Activated CD4-positive, alpha-beta T cell treated with anti-CD3 and anti-CD28 coated beads for 36 hours (primary cell): ENCODE results near the gene GRHL3. TPM values are rescaled to one million over a fixed set of nuclear protein-coding genes. Genes with fewer than 3 reads are reported as not detected.

Experiments
- ATAC-seq: fragments of 200-7000 bp; cut with Tn5 transposase; one replicate; pipeline ENCODE4 v1.10.0; 2021; ENCODE audit warnings: mild to moderate bottlenecking, moderate library complexity
- CTCF ChIA-PET: fragments of 350-600 bp; sonication (Branson Sonifier 250); formaldehyde crosslinking; loops from one replicate; lab custom pipeline; 2021; ENCODE audit warnings: antibody characterized with exemption; lab: Charles Lee
- POLR2A ChIA-PET: fragments of 350-600 bp; sonication (Branson Sonifier 250); formaldehyde crosslinking; loops from one replicate; lab custom pipeline; 2021; ENCODE audit warnings: antibody characterized with exemption, inconsistent platforms; lab: Charles Lee
- DNase-seq: peaks from one replicate; pipeline ENCODE4 v3.0.0-alpha.2; 2020
- H3K27ac Mint-ChIP-seq: one replicate; pipeline ENCODE4 v1.8.0; 2021; ENCODE audit warnings: mixed read lengths
- H3K27me3 Mint-ChIP-seq: one replicate; pipeline ENCODE4 v1.8.0; 2021; ENCODE audit warnings: mixed read lengths
- H3K36me3 Mint-ChIP-seq: one replicate; pipeline ENCODE4 v1.8.0; 2021; ENCODE audit warnings: low read depth, mixed read lengths
- H3K4me1 Mint-ChIP-seq: one replicate; pipeline ENCODE4 v1.8.0; 2021; ENCODE audit warnings: mixed read lengths
- H3K4me3 Mint-ChIP-seq: one replicate; pipeline ENCODE4 v1.8.0; 2021; ENCODE audit warnings: mild to moderate bottlenecking, moderate library complexity, mixed read lengths
- H3K9me3 Mint-ChIP-seq: one replicate; pipeline ENCODE4 v1.8.0; 2021; ENCODE audit warnings: low read depth, mixed read lengths
- intact Hi-C, 2 experiments: fragments of 100-400 bp; cut with DNase I in 1 of 2; cut with micrococcal nuclease in 1 of 2; formaldehyde crosslinking; loops; one replicate each; pipeline versions ENCODE4 v1.14.2 to v1.15.1; 2022 to 2024; cut with DNase I, micrococcal nuclease
- total RNA-seq, 2 experiments: library from RNA; stranded (reverse); gene quantifications; one replicate each; pipeline ENCODE4 v1.2.3, GENCODE V29; 2021

Gene GRHL3
- total RNA-seq, 2 experiments from 2014 or later, result not detected

- DNase-seq (no peak), ATAC-seq (no peak)
- H3K4me3 Mint-ChIP-seq, result no peak overlapping the region
- peaks cover 2% of the 10 kb centered on the region for H3K36me3 Mint-ChIP-seq
- H3K27ac Mint-ChIP-seq, result no peak overlapping the region
- peaks cover 3% of the 10 kb centered on the region for H3K27me3 Mint-ChIP-seq
- intact Hi-C loops, result no loop called here
- ChIA-PET CTCF (interaction anchor here (1.6 kb wide), 1 partner anchor 162 kb away, joined by 5 read pairs; no protein-coding TSS in a partner anchor), POLR2A (no interaction called here)
- no peaks in the 10 kb centered on the region for H3K9me3 Mint-ChIP-seq
- H3K4me1 Mint-ChIP-seq, result peaks cover 11% of the 10 kb centered on the region
Observed at GRCh38 chr1:24360681-24361080, 41.5 kb downstream of the GRHL3 start.

- peaks cover 14% of the 10 kb centered on the region for H3K4me1 Mint-ChIP-seq
- ChIA-PET POLR2A (no interaction called here), CTCF (interaction anchor here (1.6 kb wide), 1 partner anchor 163 kb away, joined by 5 read pairs; no protein-coding TSS in a partner anchor)
- ATAC-seq (no peak), DNase-seq (no peak)
- intact Hi-C loops, result no loop called here
- H3K4me3 Mint-ChIP-seq, result no peak overlapping the region
- H3K9me3 Mint-ChIP-seq, result no peaks in the 10 kb centered on the region
- peaks cover 2% of the 10 kb centered on the region for H3K36me3 Mint-ChIP-seq
- H3K27me3 Mint-ChIP-seq, result peaks cover 3% of the 10 kb centered on the region
- H3K27ac Mint-ChIP-seq, result no peak overlapping the region
Observed at GRCh38 chr1:24361811-24362210, 42.7 kb downstream of the GRHL3 start.

DNA sequence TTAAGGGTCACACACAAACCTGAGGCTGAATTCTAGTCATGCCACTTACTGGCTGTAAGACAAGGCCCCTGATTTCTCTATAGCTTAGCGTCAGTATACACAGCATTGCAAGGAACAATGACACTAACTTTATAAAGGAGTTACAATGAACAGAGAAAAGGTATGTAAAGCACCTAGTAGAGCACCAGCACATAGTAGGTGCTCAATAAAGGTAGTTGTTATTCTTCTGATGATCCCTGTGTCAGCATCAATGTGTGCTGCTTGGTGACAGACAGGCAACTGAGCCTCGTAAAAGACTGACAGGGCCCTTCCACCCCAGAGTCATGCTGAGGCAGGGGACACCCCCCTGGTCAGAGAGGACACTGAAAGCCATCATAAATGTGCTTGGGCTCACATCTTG, 43.2 kb downstream of the GRHL3 start:
- H3K36me3 Mint-ChIP-seq, result peaks cover 2% of the 10 kb centered on the region
- H3K4me3 Mint-ChIP-seq, result no peak overlapping the region
- ATAC-seq (no peak), DNase-seq (no peak)
- CTCF ChIA-PET, result interaction anchor here (1.6 kb wide), 1 partner anchor 163 kb away, joined by 5 read pairs; no protein-coding TSS in a partner anchor
- H3K9me3 Mint-ChIP-seq, result no peaks in the 10 kb centered on the region
- peaks cover 14% of the 10 kb centered on the region for H3K4me1 Mint-ChIP-seq
- intact Hi-C loops, result no loop called here
- POLR2A ChIA-PET, result no interaction called here
- no peak overlapping the region for H3K27ac Mint-ChIP-seq
- H3K27me3 Mint-ChIP-seq, result peaks cover 3% of the 10 kb centered on the region

DNA sequence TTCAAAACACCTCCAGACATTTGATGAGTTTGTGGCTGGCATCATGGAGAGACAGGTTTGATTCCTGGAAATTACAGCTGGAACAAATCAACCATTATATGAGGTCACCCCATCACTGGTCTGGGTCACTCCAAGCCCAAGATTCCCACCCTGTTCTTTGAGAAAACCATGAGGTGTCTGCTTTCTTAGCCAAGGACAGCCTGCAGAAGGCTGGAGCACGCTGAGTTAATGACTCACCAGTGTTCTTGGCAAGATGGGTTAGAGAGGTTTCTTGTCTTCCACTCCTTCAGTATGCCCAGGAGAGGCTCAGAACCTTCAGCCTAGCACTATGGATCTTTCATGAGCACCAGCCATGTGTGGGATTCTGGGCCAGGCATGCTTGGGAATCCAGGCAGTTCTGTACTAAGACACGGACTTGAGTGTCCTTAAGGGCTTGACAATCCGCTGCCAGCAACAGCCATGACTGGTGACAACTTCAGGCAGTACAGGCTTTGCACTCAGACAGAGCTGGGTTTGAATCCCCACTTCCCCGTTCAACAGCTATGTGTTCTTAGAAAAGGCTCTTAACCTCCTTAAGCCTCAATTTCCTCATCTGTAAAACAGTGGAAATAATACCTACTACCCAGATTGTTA, 43.9 kb downstream of the GRHL3 start:
- H3K36me3 Mint-ChIP-seq, result no peaks in the 10 kb centered on the region
- no peak for DNase-seq
- H3K27me3 Mint-ChIP-seq, result peaks cover 3% of the 10 kb centered on the region
- ChIA-PET CTCF (no interaction called here), POLR2A (no interaction called here)
- no peak overlapping the region for H3K4me3 Mint-ChIP-seq
- no peaks in the 10 kb centered on the region for H3K9me3 Mint-ChIP-seq
- intact Hi-C loops, result no loop called here
- no peak overlapping the region for H3K27ac Mint-ChIP-seq
- no peak for ATAC-seq
- peaks cover 14% of the 10 kb centered on the region for H3K4me1 Mint-ChIP-seq

DNA sequence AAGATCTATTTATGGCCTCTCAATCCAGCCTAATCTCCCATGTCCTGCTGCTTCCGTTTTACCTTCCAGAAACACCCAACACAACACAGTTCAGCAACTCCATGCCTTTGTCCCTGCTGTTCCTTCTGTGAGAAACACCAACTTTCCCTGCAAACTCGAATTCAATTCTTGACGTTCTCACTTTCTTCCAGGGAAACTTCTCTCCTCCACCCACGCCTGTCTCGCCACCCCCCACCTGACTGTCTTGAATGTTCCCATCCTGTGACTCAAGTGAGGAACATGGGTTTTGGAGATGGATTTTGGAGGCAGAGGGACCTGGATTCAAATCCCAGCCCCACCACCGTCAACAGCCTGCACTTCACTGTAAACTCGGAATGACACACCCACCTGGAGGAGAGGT, 44.8 kb downstream of the GRHL3 start:
- Mint-ChIP-seq H3K4me1 (peaks cover 14% of the 10 kb centered on the region), H3K27me3 (peaks cover 3% of the 10 kb centered on the region), H3K4me3 (no peak overlapping the region), H3K27ac (no peak overlapping the region), H3K36me3 (no peaks in the 10 kb centered on the region), H3K9me3 (no peaks in the 10 kb centered on the region)
- POLR2A ChIA-PET, result no interaction called here
- intact Hi-C loops, result loop anchor here in 1 of 2 experiments (2.0 kb wide), 1 partner anchor 29 kb away; no protein-coding TSS in a partner anchor
- CTCF ChIA-PET, result interaction anchor here (1.5 to 2.9 kb wide), 3 partner anchors 21 to 162 kb away, joined by 4 to 16 read pairs (median 13); no protein-coding TSS in a partner anchor
- ATAC-seq (no peak), DNase-seq (no peak)

GRCh38 chr1:24364605-24364974, 45.4 kb downstream of the GRHL3 start:
- Mint-ChIP-seq H3K36me3 (peaks cover under 1% of the 10 kb centered on the region), H3K9me3 (no peaks in the 10 kb centered on the region), H3K27ac (no peak overlapping the region), H3K4me3 (no peak overlapping the region), H3K27me3 (peaks cover 3% of the 10 kb centered on the region), H3K4me1 (peaks cover 14% of the 10 kb centered on the region)
- ChIA-PET POLR2A (no interaction called here), CTCF (interaction anchor here (0.9 to 2.9 kb wide), 5 partner anchors 20 to 166 kb away, joined by 4 to 16 read pairs (median 7); no protein-coding TSS in a partner anchor)
- ATAC-seq, result no peak
- no peak for DNase-seq
- intact Hi-C loops, result loop anchor here in 1 of 2 experiments (2.0 kb wide), 1 partner anchor 28 kb away; no protein-coding TSS in a partner anchor

DNA sequence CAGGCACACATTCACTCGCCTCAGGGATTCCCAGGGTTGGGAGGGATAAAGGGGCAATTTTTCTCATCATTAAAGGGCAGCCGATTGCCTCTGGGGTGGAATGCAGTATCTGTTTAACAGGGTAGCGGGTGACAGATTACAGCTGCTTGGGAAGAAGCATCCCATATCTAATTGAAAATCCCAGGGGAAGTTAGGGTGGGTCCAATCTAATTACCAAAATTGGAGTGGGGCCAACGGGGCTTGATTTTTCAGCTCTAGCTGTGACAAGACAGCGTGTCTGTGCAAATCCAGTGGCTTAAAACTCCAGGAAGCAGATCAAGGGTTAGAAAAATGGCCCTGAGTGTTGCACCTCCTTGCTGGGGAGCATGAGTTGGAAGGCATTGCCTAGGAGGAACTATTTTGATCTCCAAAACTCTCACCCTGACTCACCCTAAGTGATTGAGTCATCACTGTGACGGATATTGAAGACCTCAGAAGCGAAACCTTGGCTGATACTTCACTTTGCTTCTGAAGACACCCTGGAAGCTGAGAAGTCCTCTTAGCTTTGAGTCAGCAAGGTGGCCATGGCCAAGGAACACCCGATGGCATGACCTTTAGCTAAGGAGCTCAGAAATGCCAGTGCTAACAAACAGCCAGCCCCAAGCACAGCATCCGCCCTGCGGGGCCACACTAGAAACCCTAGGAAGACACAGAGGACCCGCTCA, 46.0 kb downstream of the GRHL3 start:
- Mint-ChIP-seq H3K4me3 (no peak overlapping the region), H3K36me3 (peaks cover 4% of the 10 kb centered on the region), H3K27ac (no peak overlapping the region), H3K9me3 (no peaks in the 10 kb centered on the region), H3K27me3 (peaks cover 3% of the 10 kb centered on the region), H3K4me1 (peaks cover 14% of the 10 kb centered on the region)
- ATAC-seq (peak; percentile 99), DNase-seq (peak; percentile 63)
- CTCF ChIA-PET, result interaction anchor here (0.9 to 2.9 kb wide), 7 partner anchors 18 to 166 kb away, joined by 3 to 16 read pairs (median 4); no protein-coding TSS in a partner anchor
- intact Hi-C loops, result loop anchor here (1.0 to 5.0 kb wide), 5 partner anchors 13 to 56 kb away; no protein-coding TSS in a partner anchor
- POLR2A ChIA-PET, result no interaction called here

DNA sequence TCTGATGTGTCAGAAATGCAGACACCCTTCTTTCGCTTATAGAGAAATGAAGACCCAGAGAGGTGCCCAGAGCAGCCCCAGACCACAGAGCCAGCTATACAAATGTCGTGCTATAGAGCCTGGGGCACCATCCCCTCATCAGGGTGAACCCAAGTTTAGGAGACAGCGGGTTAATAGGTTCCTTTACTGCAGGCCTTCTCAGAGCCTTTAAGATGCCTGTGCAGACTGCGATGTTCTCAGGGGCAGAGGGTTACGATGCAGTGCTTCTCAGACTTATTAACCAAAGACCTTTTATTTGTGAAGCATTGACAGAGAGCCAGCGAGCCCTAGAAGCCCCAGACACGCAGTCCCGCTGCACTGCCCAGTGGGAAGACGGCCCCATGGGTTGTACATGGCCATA, 47.5 kb downstream of the GRHL3 start:
- POLR2A ChIA-PET, result no interaction called here
- Mint-ChIP-seq H3K9me3 (no peaks in the 10 kb centered on the region), H3K27ac (no peak overlapping the region), H3K4me3 (no peak overlapping the region), H3K27me3 (peaks cover 3% of the 10 kb centered on the region), H3K4me1 (peaks cover 14% of the 10 kb centered on the region), H3K36me3 (peaks cover 4% of the 10 kb centered on the region)
- intact Hi-C loops, result loop anchor here (5.0 kb wide), 1 partner anchor 44 kb away; no protein-coding TSS in a partner anchor
- DNase-seq (no peak), ATAC-seq (no peak)
- CTCF ChIA-PET, result interaction anchor here (1.0 to 2.9 kb wide), 6 partner anchors 18 to 217 kb away, joined by 4 to 16 read pairs (median 6); no protein-coding TSS in a partner anchor

DNA sequence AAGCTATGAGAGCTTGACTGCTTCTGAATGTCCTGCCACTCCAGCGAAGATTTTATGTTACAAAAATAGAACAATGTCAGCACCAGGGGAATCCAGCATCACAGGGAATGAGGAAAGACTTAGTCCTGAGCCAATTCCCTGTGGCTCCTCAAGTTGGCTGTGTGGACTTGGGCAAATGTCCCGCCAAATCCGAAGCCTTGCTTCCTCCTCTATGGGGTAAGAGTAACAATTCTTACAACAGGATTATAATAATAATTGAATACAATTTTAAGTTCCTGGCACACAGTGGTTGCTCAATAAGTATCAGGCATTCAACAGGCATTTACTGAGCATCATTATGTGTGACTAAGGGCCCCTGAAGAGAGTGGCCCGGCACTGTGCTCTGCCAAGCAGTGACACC, 50.0 kb downstream of the GRHL3 start:
- Mint-ChIP-seq H3K9me3 (no peaks in the 10 kb centered on the region), H3K4me3 (no peak overlapping the region), H3K4me1 (peaks cover 14% of the 10 kb centered on the region), H3K27me3 (no peaks in the 10 kb centered on the region), H3K36me3 (peaks cover 4% of the 10 kb centered on the region), H3K27ac (no peak overlapping the region)
- ChIA-PET CTCF (interaction anchor here (1.1 kb wide), 1 partner anchor 17 kb away, joined by 3 read pairs; no protein-coding TSS in a partner anchor), POLR2A (no interaction called here)
- intact Hi-C loops, result loop anchor here (5.0 kb wide), 1 partner anchor 47 kb away; no protein-coding TSS in a partner anchor
- DNase-seq (no peak), ATAC-seq (no peak)

GRCh38 chr1:24369801-24370200, 50.6 kb downstream of the GRHL3 start:
- Mint-ChIP-seq H3K9me3 (no peaks in the 10 kb centered on the region), H3K27me3 (no peaks in the 10 kb centered on the region), H3K4me3 (no peak overlapping the region), H3K4me1 (peaks cover 13% of the 10 kb centered on the region), H3K36me3 (peaks cover 4% of the 10 kb centered on the region), H3K27ac (no peak overlapping the region)
- ChIA-PET CTCF (no interaction called here), POLR2A (no interaction called here)
- intact Hi-C loops, result loop anchor here (5.0 kb wide), 1 partner anchor 48 kb away; no protein-coding TSS in a partner anchor
- ATAC-seq, result no peak
- no peak for DNase-seq

DNA sequence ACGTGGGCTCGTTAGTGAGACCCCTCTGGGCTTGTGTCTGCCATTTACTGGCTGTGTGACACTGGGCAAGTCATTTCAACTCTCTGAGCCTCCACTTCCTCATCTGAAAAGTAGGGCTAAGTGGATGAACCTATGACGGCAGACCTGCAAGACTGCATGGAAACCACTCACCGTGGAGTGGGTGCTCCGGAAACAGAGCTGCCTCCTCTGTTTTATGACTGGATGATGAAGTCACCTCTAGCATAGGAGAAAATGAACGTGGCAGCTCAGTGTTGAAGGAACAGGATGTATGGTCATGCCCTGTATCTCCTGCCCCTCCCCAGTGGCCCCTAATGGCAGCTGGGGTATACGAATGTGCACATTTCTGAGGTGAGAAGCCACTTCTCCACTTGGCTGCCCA, 53.9 kb downstream of the GRHL3 start:
- intact Hi-C loops, result no loop called here
- peak; percentile 57 for ATAC-seq
- Mint-ChIP-seq H3K4me3 (no peak overlapping the region), H3K4me1 (no peaks in the 10 kb centered on the region), H3K27me3 (no peaks in the 10 kb centered on the region), H3K36me3 (peaks cover 4% of the 10 kb centered on the region), H3K9me3 (no peaks in the 10 kb centered on the region), H3K27ac (no peak overlapping the region)
- DNase-seq, result no peak
- ChIA-PET CTCF (interaction anchor here (0.8 to 1.5 kb wide), 2 partner anchors 12 to 824 kb away, joined by 3 to 4 read pairs; no protein-coding TSS in a partner anchor), POLR2A (no interaction called here)
